Measurements from ENCODE around the gene MAP2.

DNA sequence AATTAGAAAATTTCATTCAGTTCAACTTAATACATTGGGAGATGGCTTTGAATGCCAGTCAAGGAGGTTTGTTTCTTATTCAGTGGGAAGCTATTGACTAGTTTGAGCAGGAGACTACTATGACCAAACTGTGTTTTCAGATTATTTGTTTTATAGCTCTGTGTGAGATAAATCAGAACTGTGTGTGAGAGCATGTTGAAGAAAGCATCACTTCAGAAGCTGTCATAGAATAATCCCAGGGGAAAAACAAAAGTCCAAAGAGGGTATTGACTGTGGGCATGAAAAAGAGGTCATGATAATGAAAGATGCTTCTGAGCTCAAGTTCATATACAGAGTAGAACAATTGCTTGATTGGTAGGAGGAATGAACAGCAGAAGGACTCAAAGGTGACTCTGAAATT is 160.6 kb downstream of the MAP2 start:
- no peak for TF ChIP-seq CTCF (IDR thresholded peaks at IDR 0.05)
- TF ChIP-seq POLR2A (IDR thresholded peaks at IDR 0.05), result no peak
- no peak for TF ChIP-seq POLR2AphosphoS5 (IDR thresholded peaks at IDR 0.05)
